GM15510 (cell line): Measurements from ENCODE around the gene PSORS1C2.

Experiments
- POLR2A ChIP-seq: IDR thresholded peaks from 3 replicates; pipeline ENCODE4 v1.6.1; 2011; ENCODE audit warnings: borderline replicate concordance; ENCODE audit not compliant: insufficient read length; ENCODE audit errors: extremely low read depth

The PSORS1C2 gene

DNA sequence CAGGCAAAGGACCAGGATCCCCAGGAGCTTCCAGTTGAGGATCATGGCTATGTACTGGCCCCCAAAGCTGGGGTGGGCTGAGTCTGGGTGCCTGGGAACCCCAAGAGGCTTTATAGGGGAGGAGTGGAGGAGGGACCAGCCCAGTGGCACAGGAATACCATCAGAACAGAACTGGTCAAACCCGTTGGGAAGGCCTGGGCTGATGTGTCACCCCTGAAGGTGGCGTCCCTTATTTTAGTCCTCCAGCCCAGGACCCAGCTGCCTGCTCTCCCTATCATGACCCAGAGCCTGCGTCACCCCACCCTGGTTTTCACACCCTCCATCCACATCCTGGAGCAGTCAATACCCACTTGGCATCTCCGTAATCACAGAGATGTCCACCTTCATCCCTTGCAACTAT lies at the start of gene PSORS1C2:
Gene PSORS1C2 (minus strand): TSS at position 85 of the 400 bp plus-strand sequence. CDS start 40 bp downstream, at position 45.
- no peak for TF ChIP-seq POLR2A

DNA sequence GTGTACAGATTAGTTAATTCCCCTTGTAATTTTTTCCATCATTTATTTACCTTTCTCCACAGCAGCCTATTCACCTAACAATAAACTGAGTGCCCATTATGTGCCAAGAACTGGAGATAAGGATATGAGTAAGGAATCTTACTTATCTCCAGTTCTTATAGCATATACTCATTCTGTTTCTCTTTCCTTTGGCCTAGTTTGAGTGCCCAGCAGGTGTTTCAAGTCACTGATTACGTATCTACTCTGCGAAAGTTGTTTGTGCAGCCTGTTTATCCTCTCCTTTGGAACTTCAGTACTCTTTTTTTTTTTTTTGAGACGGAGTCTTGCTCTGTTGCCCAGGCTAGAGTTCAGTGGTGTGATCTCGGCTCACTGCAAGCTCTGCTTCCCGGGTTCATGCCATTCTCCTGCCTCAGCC lies 48.9 kb upstream of the PSORS1C2 start:
- TF ChIP-seq POLR2A = no peak

DNA sequence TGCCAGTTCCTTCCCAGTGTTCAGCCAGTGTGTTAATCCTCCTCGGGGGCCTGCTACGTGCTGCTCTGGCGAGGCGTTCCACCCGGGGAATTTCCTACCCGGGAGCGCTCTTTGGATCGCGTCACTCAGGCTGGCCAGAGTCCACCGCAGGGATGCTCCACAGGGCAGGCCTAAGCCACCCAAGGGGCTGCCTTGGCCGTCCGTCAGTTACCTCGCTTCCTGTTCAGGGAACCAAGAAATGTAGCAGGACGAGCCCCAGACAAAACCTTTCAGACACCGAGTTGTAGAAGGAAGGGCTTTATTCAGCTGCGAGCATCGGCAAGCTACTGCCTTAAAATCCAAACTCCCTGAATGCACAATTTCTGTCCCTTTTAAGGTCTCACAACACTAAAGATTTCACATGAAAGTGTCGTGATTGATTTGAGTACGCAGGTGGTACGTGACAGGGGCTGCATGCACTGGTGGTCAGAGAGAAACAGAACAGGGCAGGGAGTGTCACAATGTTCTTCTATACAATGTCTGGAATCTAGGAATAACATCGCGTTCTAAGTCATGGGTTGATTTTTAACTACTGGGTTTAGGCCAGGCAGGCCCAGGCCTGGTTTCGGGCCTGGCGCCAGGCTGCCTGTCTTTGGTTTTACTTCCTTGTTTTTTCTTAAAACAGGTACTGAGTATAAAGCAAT lies 47.3 kb upstream of the PSORS1C2 start:
- no peak for TF ChIP-seq POLR2A

DNA sequence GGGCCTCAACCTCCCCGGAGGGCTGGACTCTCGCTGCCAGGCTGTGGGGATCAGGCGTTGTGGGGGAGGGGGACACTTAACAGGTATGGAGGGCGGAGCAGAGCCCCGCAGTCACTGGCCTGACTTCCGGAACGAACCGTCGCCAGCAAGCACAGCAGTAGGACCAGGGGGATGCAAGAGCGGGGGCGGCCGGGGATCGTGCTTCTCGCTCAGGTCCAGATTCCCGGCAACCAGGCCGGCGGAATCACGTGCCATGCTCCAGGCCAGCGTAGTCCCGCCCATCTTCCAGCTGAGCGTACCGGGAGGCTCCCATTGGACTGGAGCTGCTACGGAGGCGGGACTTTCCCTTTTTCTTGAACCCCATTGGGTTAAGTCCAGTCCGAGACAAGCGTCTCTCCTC lies 41.6 kb upstream of the PSORS1C2 start:
- no peak for TF ChIP-seq POLR2A

DNA sequence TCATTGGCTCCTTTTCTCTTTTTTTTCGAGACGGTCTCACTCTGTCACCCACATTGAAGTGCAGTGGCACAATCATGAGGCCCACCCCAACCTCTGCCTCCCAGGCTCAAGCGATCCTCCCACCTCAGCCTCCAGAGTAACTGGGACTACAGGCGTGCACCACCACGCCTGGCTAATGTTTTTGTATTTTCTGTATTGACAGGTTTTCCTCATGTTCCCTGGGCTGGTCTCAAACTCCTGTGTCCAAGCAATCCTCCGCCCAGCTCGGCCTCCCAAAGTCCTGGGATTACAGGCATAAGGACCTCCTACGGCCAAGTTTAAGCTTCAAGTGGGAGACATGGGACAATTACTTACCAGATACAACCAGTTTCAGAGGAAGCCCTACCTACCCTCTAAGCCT lies 41.0 kb upstream of the PSORS1C2 start:
- no peak for TF ChIP-seq POLR2A

DNA sequence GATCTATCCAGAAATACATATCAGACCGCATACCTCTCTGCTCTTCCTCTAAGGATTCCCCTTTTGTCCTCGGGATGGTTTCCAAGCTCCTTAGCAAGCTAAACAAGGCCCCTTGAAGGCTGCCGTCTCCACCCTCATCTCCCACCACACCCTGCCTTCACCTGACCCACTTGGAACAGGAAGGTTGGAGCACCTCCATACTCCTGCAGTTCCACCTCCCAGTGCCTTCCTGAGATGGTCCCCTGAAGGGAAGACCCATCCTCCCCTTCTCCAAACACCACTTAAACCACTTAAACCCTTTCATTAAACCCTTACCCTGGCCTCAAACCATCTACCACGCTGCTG lies 40.1 kb upstream of the PSORS1C2 start:
- TF ChIP-seq POLR2A = no peak

DNA sequence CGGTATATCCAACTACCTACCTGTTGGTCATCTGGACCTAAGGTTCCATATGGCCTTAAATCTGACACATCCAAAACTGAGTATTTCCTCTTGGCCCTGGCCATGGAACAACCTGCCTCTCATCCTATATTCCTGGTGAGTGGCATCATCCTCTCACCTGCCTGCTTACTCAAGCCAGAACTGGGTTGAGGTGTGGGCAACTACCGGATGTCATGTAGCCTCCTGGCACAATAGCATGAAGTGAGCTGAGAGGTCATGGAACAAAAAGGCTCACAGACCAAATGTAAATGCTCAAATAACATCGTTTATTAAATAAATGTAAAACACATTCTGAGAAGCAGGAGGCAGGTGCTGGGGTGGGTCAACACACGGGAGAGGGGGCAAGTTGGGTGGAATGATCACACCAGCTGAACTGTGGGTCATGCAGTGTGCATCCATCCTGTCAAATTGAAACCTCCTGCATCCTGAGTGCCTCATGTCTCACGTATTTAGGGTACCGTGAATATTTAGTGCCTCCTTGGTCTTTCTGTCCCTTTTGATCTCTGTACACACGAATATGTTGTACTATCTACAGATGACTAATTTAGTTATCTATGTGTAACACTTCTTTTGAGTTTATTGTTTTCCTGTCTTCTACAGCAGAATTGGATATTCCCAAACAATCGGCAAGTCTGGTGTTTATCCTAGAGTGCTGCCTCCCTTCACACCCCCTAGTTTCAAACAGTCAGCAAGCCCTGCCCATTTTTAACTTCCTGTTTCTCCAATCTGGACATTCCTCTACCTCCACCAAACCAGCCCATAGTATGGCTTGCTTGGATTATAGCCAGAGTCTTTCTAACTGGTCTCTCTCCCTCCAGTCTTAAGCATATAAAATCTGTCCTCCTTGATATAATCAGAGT lies 39.5 kb upstream of the PSORS1C2 start:
- no peak for TF ChIP-seq POLR2A

DNA sequence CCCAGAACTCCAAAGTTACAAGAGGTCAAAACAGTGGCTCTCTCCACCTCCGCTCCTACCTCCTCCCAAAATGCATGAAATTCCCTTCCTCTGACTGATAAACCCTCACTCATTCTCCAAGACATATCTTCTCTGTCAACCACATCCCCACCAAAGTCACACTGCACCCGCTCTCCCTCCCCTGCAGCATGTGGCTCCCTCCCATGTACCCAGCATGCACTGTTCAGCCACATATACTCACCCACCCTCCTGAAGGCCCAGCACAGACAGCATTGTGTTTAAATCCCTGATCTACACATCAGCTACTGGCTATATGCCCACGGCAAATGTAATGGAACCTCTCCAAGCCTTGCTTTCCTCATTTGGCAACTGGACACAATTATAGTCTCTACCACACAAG lies 37.1 kb upstream of the PSORS1C2 start:
- no peak for TF ChIP-seq POLR2A

DNA sequence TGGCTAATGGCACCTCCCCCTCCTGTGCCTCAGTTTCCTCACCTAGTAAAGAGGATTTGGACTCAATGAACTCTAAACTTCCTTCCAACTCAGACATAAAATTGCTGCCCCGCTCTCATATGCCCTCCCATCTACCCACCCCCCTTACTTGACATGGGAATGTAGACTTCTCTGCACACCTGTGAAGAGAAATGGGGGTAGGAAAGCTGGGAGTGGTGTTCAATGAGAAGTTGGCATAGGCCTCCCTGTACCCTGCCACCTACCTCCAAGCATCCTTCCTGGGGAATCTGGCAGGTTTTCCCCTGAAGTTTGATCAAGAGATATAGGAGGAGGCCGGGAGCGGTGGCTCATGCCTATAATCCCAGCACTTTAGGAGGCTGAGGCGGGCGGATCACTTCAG lies 35.5 kb upstream of the PSORS1C2 start:
- TF ChIP-seq POLR2A = no peak

DNA sequence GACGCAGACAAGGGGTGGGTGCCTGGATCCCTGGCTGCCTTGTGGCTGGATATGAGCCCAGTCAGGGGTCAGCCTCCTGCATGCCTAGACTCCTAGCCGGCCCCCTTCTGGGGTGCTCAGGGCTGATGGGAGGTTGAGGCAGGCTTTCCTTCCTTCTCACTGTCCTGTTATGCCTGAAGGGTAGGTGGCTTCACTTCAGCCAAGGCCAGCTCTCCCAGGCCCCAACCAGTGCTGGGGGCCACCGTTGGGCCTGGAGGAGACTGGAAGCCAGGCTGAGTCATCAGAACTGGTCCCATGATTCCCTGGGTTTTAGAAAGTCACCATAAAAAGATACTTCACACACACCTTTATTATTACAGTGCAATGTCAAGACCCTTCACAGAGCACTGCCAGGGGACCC lies 34.5 kb upstream of the PSORS1C2 start:
- TF ChIP-seq POLR2A = no peak

DNA sequence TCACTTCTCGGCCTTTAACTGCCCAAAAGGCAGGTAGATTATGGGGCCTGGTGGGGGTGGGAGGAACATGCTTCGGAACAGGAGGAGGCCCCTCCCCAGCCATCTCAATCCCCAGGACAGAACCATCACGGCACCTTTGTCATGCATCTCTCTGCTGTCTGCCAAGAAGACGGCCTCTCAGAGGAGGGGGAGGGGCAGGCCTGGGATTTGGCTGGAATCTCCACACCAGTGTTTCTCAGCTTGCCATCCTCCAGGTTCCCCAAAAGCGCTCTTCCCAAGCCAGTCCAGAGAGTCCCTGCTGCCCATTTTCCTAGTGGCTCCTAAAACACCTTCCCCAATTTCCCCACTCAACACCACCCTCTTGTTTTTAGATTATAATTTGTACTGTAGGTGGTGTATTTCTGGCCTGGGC lies 34.1 kb upstream of the PSORS1C2 start:
- TF ChIP-seq POLR2A = no peak

DNA sequence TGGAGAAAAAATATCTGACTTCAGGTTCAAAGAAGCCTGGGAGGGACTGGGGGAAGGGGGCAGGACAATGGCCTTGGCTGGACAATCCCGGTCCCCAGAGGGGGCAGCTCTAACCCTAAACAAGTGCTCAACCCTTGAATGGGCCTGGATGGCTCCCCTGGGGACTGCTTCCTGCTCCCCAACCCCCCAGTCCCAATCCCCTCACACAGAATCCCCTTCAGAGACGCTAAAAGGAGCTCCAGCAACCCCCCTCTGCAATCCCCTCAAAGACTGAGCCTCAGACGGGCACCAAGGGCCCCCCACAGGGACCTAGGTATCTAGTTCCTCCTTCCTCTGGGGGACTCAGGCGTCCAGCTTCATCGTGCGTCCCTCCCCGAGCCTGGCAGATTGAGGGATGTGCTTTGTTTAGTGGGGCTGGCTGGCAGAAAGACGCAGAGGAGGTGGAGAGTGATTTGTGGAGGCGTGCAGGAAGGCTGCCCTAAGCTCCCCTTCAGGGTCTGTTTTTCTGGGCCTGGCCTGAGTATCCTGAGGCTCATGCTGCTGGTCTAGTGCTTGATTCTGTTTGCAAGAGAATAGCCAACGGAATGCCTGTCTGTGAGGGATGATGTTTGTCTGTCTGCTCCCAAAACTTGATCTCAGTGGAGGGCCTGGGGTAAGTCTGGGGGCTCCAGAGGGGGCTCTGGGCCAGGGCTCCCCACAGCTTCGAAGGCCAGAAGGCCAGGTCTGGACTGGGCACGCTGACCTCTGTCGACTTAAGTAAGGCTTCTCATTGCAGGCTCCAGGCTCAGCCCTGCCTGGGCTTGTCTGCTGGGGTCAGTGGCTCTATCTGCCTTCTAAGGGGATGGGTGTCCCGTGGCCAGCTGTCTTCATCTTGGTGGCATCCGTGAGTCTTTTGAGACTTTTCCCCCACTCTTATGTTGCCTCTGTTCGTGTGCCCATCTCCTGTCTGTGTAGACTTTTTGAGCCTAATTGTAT lies 33.4 kb upstream of the PSORS1C2 start:
- TF ChIP-seq POLR2A = no peak

DNA sequence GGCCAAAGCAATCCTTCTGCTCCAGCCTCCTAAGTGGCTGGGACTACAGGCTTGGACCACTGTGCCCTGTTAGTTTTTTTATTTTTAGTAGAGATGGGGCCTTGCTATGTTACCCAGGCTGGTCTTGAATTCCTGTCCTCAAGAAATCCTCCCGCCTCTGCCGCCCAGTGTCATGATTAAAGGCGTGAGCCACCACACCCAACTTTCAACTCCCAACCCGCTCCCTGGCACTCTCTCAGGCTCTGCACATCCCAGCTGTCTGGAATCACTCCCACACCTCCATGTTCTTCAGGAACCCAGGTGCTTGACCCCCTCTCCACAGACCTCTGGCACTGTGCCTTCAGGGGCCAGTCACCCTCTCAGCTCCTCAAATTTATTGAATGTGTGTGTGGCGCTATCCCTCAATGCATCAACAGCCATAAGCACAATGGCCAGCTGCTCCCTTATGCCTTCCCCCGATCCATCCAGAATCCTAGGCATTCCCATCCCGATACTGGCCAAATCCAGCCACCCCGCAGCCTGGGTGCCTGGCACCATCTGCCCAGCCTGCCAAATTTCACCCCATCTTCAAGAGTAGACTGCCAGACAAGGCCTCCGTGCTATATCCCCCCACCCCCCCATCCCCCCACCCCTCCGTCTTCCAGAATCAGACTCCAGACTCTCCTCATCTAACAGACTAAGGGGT lies 32.3 kb upstream of the PSORS1C2 start:
- no peak for TF ChIP-seq POLR2A

DNA sequence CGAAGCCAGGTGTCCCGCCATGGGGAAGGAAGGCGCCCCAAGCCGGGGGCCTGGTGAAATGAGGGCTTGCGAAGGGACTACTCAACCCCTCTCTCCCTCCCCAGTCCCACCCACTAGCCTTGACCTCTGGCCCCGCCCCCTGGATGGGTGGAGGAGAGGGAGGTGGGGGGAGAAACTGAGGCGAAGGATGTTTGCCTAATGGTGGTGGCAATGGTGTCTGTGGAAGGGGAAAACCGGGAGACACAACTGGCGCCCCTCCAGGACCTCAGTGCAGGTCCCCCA lies 31.7 kb upstream of the PSORS1C2 start, which contains the start of gene POU5F1:
Gene POU5F1 (minus strand): TSS at position 83 of the 282 bp plus-strand sequence. CDS start 62 bp downstream, at position 21.
- no peak for TF ChIP-seq POLR2A
